HFFc6 (cell line): ENCODE results near the gene GABRA1. TPM values are rescaled to one million over a fixed set of nuclear protein-coding genes. Genes with fewer than 3 reads are reported as not detected.

Experiments
- total RNA-seq, 6 experiments: library from RNA; stranded (reverse); fragmentation: NEBNext Ultra II Directional; extraction: Animal tissue kit (Norgen Biotek cat#: 25700); gene quantifications; 2 replicates in 1 of 6; 3 replicates in 5 of 6; pipeline ENCODE4 v1.2.3, GENCODE V29; 2021

GABRA1 gene
- total RNA-seq, 6 experiments from 2014 or later, result not detected

Other genes starting within 250 kb of the GABRA1 start
- not detected for gene GABRA6, start 162.4 kb upstream of the GABRA1 start, total RNA-seq
- not detected for gene GABRG2, start 219.7 kb downstream of the GABRA1 start, total RNA-seq